HG03060 (cell line): ENCODE results near the gene TGFBI.

Source experiments
- ATAC-seq: cut with Tn5 transposase; IDR thresholded peaks from one replicate; pipeline ENCODE4 v1.9.1; 2021; ENCODE audit warnings: low read depth, moderate number of reproducible peaks; ENCODE audit not compliant: unreplicated experiment

The TGFBI gene

DNA sequence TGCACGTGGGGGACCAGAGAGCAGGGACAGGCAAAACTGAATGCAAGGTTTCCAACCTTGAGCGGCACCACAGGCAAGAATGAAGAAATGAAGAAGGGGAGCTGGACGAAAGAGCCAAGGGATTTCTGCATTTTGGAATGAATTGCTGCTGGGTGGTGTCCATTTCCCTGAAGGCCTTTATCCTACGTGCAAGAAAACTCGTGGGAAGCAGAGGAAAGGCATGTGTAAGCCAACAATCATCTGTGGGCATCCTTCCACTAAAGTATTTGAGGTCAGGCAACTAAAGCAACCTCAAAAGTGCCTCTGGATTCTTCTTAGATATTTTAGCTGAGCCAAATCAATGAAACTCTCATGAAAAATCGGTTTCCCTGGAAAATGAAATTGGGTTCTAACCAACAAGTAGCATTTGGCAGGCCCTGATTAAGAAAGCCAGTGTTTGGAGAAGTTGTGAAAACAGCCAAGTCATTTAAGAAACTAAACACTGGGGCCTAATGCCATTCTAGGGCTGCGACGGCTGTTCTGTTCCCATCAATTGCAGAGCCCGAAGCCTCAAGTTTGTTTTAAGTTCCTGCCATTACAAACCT, 4.7 kb upstream of the TGFBI start:
- no peak for ATAC-seq

- no peak for ATAC-seq
These were observed 2.9 kb upstream of the TGFBI start for GRCh38 chr5:136025900-136026299.

DNA sequence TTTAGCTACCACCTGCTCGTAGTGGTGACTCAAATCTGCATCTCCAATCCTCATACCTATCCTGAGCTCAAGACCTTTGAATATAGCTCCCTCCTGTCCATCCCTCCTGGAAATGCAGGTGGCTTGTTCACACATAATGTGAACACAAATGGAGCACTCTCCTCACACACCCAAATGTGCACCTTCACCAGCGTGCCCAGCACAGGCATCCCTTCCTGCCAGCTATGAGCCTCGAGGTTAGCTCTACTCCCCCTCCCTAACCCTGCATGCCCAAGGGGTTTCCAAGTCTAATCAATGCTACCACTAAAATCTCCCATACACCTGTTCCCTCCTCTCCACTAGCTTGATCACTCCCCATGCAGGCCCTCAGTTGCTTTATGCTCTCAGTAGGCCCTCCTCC, 2.2 kb upstream of the TGFBI start:
- no peak for ATAC-seq

DNA sequence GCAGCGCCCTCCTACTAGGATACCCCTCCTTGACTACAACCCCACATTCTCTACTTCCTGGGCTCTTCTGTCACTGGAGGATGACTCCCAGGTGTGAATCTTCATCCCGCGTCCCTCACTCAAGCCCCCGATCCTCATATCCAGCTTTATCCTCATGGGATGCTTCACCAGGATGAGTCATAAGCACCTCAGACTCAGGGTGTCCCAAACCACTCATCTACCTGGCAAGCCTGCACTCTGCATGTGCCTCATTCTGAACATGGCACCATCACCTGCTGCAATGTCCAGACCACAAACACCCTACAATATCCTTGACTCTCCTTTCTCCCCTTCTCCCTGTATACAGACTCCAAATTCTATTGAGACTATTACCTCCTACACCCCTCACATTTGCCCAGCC, 1.5 kb upstream of the TGFBI start:
- no peak for ATAC-seq

GRCh38 chr5:136028090-136028489, 698 bp upstream of the TGFBI start:
- no peak for ATAC-seq

DNA sequence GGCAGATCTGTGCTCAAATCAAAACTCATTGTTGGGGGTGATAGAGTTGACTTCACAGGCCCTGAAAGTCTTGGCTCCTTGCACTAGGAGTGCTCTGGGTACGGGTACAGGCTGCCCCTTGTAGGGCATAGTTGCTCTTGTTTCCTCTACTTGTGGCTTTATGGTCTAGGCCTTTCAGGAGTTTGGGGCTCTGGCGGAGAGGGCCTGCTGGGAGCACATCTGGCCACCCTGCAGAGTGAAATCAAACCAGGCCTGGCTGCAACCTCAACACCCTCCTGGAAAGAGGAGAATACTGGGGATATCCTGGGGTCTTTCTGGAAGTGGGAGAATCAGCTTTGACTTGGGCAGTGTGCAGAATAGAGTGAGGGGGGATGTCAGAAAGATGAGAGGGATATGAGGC, 1.5 kb downstream of the TGFBI start:
- ATAC-seq = no peak

GRCh38 chr5:136030956-136031611, 2.3 kb downstream of the TGFBI start:
- ATAC-seq = peak; percentile 78

DNA sequence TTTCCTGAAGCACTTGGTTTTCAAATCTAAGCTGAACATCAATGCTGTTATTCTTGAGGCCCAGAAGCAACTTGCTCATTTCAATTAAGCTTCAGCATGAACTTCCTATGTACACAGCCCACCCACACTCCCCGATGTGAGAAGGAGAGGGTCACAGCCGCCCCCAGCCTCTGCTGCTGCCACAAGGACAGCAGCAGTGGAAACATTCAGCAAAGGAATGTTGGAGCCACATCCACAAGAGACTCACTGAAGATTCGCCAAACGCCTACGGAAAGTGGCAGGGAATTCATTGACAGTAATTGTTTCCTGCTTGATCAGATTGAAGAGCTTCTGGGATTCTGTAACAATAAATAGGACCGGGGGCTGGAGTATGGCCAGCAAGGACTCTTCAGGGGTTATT, 2.9 kb downstream of the TGFBI start:
- ATAC-seq = no peak

GRCh38 chr5:136032564-136032963, 3.8 kb downstream of the TGFBI start:
- no peak for ATAC-seq

DNA sequence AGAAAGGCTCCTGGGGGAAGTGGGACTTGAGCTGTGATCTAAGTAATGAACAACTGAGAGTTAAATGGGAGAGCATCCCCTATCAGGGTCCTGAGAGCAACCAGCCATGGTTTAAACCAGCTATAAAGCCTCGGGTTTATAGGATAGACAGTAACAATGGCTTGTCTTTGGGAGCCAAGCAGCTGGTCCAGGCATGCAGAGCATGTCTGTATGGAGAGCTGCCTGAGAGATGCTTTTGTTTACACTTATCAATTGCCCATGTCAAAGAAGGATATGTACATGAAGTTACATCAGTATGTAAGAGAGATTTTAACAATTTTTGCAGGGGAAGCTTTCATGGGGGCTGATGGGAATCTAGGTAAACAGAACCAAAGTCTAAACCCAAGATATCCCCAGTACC, 4.4 kb downstream of the TGFBI start:
- no peak for ATAC-seq

- no peak for ATAC-seq
These were observed 5.1 kb downstream of the TGFBI start for GRCh38 chr5:136033848-136034247.

GRCh38 chr5:136034492-136034891, 5.7 kb downstream of the TGFBI start:
- no peak for ATAC-seq

- no peak for ATAC-seq
These were observed 6.2 kb downstream of the TGFBI start for GRCh38 chr5:136034984-136035383.

- no peak for ATAC-seq
These were observed 7.0 kb downstream of the TGFBI start for GRCh38 chr5:136035837-136036236.

- ATAC-seq = no peak
These were observed 7.6 kb downstream of the TGFBI start for GRCh38 chr5:136036293-136036911.

GRCh38 chr5:136037001-136037705, 8.4 kb downstream of the TGFBI start:
- peak; percentile 37 for ATAC-seq

GRCh38 chr5:136038635-136039034, 9.8 kb downstream of the TGFBI start:
- ATAC-seq = no peak

DNA sequence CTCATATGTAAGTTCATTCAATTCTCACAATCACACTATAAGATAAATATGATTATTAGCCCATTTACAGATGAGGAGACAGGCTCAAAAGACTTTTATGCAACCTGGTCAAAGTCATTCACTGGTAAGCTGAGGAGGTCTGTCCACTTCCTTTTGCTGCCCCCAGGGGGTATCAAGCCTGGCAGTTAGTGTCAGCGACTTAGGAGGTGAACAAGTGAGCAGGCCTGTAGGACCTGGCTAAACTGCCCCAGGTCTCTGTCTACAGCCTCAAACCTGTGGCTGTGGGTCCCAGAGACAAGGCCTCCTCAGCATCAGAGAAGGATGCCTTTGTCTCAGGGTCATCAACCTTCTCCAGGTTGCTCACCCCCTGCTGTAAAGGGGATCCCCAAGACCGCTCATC, 10.4 kb downstream of the TGFBI start:
- no peak for ATAC-seq

GRCh38 chr5:136040746-136041415, 12.1 kb downstream of the TGFBI start:
- ATAC-seq = no peak

- ATAC-seq = no peak
These were observed 13.4 kb downstream of the TGFBI start for GRCh38 chr5:136042156-136042555.

DNA sequence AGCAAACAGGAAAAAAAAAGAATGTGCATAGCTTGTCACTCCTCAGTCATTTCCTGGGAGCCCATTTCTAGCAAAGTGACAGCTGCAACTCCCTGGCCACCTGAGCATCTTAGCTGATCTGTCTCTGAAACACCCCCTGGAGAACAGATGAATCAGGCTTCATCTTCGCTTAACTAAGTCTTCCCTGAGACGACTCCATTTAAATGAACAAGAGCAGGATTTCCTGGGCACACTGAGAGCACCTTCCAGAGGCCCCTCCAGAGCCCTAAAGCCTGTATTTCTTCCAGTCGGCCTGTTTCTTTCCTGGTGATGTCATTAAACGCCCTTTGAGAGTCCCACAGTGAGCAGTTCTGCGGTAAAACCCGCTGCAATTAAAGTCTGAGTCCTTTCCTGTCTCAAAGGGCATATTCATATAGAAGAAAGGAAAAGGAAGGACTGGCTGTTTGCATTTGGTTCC, 13.9 kb downstream of the TGFBI start:
- ATAC-seq = no peak
